IPS-18c (cell line): Measurements from ENCODE around the gene OGT.
"Not testable (repeated sequence)": the region's sequence is repeated elsewhere in the genome, so short reads cannot be mapped to it uniquely, and the experiment has no call there.

Experiments
- H3K4me3 ChIP-seq: 2 replicates; pipeline ENCODE4 v1.7.0; 2013; ENCODE audit warnings: low read depth, mild to moderate bottlenecking, low read length, moderate library complexity; ENCODE audit not compliant: insufficient read depth
- H3K9me3 ChIP-seq: one replicate; pipeline ENCODE4 v1.6.1; 2013; ENCODE audit warnings: mild to moderate bottlenecking, low read length, moderate library complexity; ENCODE audit not compliant: control insufficient read depth, insufficient read depth

Gene OGT

DNA sequence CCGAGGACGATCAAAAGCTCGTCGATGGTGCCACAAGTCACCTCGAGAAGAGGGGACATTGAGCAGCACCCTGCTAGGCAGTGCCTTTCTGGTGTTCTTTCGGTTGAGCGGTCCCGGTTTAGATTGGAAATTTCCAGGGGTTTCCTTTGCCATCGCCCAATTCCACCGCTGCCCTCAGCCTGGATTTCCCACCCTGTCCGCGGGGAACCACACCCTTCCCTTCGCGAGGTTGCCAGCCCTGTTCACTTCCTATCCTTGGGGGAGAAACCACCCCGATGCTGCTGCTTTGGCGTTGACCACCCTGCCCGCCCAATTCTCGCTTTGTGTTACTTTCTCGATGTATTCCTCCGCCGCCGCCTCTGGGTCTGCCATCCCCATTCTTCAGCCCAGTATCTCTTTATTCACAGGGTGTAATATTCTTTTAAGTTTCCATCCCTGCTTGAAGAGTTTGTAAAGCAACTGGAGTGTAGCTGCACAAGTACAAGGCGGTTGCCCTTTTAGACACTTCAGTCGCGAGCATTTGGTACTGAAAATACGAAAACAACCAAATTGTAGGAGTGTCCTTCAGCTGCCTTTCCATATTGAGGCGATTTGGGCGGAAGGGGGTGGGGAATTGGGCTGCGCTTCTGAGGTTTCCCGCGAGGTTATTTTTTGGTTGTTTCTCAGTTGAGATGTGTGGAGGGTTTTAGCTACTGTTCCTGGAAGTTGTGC is 1.1 kb downstream of the OGT start:
- H3K9me3 ChIP-seq = peaks cover 5% of the 10 kb centered on the region

DNA sequence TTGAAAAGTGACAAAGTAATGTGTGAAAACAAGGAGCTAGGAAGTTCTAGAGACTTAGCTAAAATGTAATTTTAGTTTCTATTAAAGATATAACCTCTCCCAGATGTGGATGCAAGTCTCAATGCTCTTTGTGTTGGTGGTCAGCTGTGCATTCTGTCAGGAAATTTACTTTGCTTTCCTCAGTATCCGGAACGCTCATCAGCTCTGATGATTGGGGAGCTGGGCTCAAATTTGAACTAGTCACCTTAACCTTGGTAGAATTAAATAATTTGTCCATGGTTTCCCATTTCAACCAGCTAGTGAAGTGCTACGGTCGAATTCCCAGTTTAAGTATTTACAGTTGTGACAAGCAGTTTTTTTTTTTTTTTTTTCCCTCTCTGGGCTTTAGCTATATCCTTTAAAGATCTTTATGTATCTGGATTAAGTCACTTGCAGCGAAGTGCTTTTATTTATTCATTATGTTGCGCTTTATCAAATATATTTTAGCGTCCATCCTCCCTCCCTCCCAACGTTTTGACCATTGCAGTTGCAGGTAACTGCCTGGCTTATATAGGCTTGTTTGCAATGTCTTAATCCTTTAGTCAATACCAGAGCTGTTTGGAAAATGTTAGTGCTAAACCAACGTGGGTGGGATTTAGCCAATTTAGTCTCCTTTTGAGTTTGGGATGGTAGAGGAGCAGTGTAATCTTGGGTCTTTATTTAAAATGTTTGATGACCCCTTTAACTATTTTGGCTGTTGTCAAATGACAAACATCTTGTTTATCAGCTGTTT is 2.1 kb downstream of the OGT start:
- Histone ChIP-seq H3K9me3 (peaks cover 5% of the 10 kb centered on the region), H3K4me3 (peak overlapping the region; percentile 72)

More for the DNA sequence above, 1.1 kb downstream of the OGT start:
- H3K4me3 ChIP-seq = peak overlapping the region; percentile 72

DNA sequence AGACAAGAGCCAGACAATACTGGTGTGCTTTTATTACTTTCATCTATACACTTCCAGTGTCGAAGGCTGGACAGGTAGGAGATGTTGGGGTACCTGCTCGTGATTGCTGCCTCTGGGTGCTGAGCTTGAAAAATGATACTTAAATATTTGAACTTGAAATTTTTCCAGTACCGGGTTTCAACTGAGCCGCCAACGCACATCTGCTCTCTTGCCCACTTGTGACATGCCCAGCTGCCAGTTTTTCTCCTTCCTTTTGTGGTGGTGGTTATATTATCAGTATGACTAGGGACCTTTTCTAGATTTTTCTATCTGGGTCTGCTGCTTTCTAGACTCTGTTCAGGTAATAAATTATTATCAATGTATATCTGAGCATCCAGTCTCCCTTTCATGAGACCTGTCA is 3.4 kb downstream of the OGT start:
- H3K9me3 ChIP-seq = peaks cover 5% of the 10 kb centered on the region
- no peak overlapping the region for H3K4me3 ChIP-seq

DNA sequence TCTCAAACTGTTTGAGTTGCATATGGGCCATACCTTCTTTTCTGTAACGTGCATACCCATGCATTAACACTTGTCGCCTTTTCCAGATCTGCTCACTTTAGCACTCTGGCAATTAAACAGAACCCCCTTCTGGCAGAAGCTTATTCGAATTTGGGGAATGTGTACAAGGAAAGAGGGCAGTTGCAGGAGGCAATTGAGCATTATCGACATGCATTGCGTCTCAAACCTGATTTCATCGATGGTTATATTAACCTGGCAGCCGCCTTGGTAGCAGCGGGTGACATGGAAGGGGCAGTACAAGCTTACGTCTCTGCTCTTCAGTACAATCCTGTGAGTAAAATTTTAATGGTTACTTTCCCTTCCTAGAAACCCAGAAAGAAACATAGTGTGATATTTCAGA is 4.8 kb downstream of the OGT start:
- peaks cover 5% of the 10 kb centered on the region for H3K9me3 ChIP-seq
- no peak overlapping the region for H3K4me3 ChIP-seq

DNA sequence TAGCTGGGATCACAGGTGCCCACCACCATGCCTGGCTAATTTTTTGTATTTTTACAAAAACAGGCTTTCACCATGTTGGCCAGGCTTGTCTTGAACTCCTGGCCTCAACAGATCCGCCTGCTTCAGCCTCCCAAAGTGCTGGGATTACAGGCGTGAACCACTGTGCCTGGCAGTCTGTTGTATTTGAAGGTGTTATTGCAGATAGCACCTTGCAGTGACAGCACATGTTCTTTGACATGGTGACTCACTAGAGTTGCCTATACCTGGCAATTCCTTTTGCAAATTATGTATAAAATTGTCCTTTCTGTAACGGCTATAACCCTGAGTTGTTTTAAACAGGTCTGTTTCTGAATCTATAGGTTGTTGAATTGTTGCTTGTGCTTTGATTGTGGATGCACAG is 7.9 kb downstream of the OGT start:
- H3K9me3 ChIP-seq = peaks cover 3% of the 10 kb centered on the region
- H3K4me3 ChIP-seq = no peak overlapping the region

DNA sequence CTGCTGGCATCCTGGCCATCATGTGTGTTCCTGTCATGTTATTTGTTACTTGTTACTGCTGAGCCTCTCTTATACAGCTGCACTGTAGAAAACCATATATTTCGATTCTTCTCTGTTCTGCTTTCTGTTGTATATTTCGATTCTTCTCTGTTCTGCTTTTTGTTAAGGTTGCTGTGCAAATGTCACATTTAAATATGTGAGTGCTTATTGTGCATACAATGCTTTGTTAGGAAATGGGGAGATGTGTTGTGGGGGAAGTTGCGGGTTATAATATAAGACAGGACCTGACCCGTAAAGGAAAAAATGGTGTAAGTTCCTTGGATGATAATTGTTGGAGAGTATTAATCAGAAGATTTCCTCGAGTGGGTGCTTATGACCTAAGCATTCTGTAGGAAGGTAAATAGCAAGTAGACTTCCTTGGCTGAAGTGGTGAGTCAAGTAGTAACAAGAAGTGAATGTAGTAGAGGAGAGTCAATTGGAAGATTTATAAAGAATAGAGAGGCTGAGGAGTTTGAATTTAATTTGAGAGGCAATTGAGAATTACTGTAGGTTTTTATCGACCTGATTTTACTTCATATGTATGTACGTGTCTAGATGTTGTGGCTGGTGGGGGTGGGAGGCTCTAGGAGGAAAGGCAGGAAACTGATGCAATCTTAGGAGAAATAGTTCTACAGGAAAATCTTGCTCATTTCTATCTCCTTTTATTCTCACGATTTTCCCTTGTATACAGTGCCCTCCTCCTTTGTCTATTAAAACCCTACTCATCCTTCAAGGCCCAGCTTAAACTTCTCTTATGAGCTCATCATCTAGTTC is 8.5 kb downstream of the OGT start:
- peaks cover 3% of the 10 kb centered on the region for H3K9me3 ChIP-seq
- no peak overlapping the region for H3K4me3 ChIP-seq

DNA sequence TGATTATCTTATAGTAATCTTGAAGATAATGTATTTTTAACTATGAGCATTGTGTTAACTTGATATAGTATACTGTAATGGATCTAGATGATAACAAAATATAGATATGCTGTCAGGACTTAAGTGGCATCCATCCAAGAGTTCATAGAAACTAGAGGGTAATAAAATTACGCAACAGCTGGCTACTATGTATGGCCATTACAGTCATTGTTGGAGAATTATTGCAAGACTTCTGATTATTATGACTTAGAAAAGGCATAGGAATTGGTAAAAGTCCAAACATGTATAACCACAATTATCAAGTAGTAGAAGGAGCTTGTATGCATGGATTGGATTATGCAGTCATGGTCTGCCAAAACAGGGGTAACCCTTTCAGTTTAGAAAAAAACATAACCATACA is 9.5 kb downstream of the OGT start:
- no peak overlapping the region for H3K4me3 ChIP-seq
- H3K9me3 ChIP-seq = peaks cover 3% of the 10 kb centered on the region

DNA sequence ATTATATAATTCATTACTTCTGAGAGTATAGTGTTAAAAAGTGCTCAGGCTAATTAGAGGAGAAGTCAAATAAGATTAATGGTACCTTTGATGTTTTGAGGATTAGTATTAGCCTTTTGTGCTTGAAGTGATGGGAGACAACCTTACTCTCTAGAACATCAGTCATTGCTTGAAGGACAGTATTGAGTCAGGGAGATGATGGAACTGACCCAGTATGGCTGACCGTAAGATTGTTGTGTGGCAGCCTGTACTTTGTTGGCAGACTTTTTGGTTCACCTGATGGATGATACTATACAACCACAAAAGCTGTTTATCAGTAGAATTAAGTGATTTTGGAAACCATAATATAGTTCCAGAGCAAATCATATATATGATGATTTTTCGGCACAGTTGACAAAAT is 9.9 kb downstream of the OGT start:
- peaks cover 3% of the 10 kb centered on the region for H3K9me3 ChIP-seq
- no peak overlapping the region for H3K4me3 ChIP-seq

DNA sequence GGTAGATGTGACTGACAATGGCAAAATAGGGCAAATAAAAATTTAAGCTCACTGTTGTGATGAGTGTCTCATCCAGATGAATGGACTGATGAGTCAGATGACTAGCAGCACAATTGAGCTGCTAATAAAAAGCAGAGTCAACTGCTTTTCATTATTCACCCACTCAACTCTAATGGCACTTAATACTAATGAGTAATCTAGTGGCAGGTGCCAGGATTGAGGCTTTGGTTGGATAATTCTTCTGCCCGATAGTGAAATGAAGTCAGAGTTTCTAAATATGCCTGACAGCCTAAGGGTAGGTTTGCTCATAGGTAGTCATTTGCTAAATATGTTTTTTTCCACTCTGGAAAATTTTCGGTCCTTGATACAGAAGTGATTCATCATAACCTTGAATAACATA is 10.4 kb downstream of the OGT start:
- Histone ChIP-seq H3K4me3 (no peak overlapping the region), H3K9me3 (peaks cover 3% of the 10 kb centered on the region)

DNA sequence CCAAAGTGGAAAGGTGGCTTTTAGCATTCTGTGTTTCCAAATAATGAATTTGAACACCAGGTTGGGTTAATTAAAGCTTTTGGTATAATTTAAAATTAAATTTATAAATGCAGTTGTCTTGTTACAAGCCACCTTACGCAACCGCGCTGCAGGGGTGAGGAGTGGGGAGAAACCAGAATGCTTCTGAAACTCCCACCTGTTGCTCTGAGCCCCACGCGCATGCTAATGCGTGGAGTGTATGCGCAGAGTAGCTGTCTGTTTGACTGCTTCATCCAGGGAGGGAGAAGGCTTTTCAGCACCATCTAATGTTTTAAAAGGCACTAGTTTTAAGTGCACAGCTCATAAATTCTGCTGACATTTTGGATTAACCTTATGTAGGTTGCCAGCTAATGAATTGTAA is 12.5 kb downstream of the OGT start:
- H3K4me3 ChIP-seq = no peak overlapping the region

DNA sequence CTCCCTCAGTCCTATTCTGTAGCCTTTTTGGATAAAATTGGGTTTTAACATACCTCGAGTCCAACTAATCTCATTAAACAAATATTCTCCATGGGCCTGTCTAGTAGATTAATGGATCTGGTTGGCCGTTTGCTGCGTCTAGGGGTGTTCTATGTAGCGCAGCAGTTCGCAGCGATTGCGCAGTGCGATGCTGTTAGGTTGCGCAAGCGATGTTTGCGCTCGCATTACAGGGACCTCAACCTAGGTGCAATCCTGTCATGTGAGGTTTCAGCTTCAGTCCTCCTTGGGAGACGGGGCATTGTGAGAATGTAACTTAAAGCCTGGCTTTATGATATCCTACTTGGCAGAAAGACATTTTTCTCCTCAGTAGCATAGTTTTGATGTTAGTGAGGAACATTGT is 14.0 kb downstream of the OGT start:
- Histone ChIP-seq H3K9me3 (no peaks in the 10 kb centered on the region), H3K4me3 (no peak overlapping the region)

More for the DNA sequence above, 12.5 kb downstream of the OGT start:
- no peaks in the 10 kb centered on the region for H3K9me3 ChIP-seq

DNA sequence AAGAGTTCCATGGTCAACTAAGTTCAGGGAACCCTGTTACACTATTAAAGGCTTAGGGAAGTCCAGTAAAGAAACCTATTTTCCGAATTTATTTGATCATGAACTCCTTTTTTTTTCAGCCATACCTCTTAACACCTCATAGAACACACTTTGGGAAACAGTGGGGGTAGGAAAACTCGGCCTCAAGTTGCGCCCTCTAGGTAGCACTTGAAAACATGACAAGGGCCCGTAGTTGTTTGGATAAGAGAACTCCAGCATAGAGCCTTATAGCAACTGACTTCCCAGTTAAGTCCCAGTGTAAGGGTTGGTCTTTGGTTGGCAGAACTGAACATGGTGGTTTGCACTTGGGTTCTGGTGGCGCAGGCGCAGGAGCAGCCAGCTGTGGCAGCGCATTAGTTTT is 14.4 kb downstream of the OGT start:
- no peak overlapping the region for H3K4me3 ChIP-seq
- no peaks in the 10 kb centered on the region for H3K9me3 ChIP-seq

DNA sequence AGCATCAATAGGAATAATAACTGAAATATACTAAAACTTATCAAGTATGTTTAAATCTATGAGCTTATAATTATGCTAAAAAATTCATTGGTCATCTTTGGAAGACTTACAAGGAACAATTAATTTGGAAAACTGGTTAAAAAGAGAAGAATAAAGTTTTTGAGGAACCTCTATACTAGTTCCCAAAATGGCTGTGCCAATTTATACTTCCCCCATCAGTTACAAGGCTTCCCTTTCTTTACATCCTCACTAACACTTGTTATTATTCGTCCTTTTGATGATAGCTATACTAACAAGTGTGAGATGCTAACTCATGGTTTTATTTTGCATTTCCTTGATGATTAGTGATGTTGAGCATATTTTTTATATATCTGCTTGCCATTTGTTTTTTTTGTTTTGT is 17.1 kb downstream of the OGT start:
- Histone ChIP-seq H3K9me3 (peaks cover 3% of the 10 kb centered on the region), H3K4me3 (no peak overlapping the region)

DNA sequence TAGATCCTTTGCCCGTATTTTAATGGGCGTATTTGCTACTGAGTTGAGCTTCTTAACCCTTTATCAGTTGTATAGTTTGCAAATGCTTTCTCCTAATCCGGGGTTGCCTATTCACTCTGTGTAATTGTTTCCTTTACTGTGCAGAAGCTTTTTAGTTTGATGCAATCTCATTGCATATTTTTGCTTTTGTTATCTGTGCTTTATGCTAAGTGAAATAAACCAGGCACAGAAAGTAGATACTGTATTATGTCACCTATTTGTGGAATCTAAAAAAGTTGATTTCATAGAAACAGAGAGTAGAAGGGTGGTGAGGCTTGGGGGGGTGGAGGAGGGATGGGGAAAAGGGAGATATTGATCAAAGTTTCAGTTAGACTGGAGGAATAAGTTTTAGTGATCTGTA is 17.7 kb downstream of the OGT start:
- no peak overlapping the region for H3K4me3 ChIP-seq
- H3K9me3 ChIP-seq = peaks cover 3% of the 10 kb centered on the region

DNA sequence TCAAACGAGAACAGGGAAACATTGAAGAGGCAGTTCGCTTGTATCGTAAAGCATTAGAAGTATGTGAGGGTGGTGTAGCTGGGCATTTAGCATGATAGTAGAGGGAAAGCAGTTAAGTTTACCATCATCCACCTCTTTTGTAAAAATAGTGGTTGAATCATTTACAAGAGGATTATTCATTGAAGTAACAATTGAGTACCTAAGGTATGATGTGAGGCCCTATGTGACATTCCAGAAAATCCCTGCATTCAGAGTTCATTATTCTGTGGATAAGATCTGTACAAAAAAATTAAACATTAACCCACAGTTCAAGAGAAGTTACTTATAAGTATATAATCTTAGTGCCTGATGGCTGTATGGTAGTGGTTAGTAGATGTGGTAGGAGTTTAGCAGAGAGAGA is 23.1 kb downstream of the OGT start:
- Histone ChIP-seq H3K4me3 (no peak overlapping the region), H3K9me3 (peaks cover 8% of the 10 kb centered on the region)

DNA sequence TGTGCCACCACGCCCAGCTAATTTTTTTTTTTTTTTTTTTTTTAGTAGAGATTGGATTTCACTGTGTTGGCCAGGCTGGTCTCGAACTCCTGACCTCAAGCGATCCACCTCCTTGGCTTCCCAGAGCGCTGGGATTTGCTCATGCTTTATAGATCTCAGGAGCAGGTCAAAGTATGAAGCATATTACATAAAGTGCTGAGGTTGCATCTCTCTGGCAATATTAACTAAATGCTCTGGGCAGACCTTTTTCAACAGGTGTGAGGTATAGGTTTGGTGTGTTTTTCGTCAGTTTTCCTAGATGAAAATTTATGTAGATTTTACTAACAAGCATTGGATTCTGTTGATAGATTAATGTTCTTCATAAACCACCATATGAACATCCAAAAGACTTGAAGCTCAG is 26.0 kb downstream of the OGT start:
- Histone ChIP-seq H3K4me3 (no peak overlapping the region), H3K9me3 (peaks cover 5% of the 10 kb centered on the region)

DNA sequence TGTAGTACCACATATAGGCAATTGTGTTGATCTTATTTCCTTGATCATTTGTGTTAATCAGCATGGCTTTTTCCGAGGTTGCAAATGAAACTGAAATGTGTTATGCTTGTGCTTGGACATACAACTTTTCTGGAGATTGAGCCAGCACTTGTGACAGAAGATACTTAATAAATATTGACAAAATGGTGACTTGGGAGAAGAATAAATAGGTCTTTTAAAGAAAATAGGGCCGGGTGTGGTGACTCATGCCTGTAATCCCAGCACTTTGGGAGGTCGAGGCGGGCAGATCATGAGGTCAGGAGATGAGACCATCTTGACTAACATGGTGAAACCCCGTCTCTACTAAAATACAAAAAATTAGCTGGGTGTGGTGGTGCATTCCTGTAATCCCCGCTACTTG is 26.9 kb downstream of the OGT start:
- not testable (repeated sequence) for H3K4me3 ChIP-seq, H3K9me3 ChIP-seq

DNA sequence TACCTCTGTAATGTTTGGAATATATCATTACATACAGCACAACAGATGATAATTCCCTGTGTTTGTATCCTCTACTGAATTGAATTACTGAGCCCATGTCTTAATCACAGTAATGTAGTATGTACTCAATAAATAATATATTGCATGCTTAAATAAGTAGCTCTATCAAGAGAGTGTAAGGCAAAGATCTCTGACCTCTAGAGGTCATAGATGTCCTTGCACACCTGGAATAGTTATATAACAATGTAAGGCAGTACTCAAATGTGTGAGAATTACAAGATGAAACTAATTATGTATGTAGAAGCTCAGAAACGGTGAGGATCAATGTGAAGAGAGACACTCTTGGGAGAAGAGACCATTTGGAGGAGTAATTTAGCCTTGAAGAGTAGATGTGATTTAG is 31.0 kb downstream of the OGT start:
- H3K9me3 ChIP-seq = no peaks in the 10 kb centered on the region
- H3K4me3 ChIP-seq = no peak overlapping the region
